Esophagus squamous epithelium (tissue), 5 donors: Measurements from ENCODE around the gene CNKSR3. TPM values are rescaled to one million over a fixed set of nuclear protein-coding genes. Genes with fewer than 3 reads are reported as not detected.

Experiments
- DNase-seq: peaks from one replicate; lab custom pipeline; 2025; lab: John Stamatoyannopoulos, UW
- H3K27ac ChIP-seq, 4 donors: fragments of 200-600 bp; sonication (generic); one replicate each; pipeline ENCODE4 v1.5.1; 2016 to 2019; ENCODE audit warnings: mild to moderate bottlenecking in 1 of 4
- H3K27me3 ChIP-seq, 4 donors: fragments of 200-600 bp; sonication (generic); 1 replicate in 3 of 4; 2 replicates in 1 of 4; pipeline versions ENCODE4 v1.5.1 to v1.6.0; 2017 to 2021; ENCODE audit warnings: antibody characterized with exemption in 1 of 4
- H3K36me3 ChIP-seq, 3 donors: fragments of 200-600 bp; sonication (generic); one replicate each; pipeline ENCODE4 v1.5.1; 2016 to 2019
- H3K4me1 ChIP-seq, 3 donors: fragments of 200-600 bp; sonication (generic); one replicate each; pipeline ENCODE4 v1.5.1; 2017 to 2019
- H3K4me3 ChIP-seq, 4 donors: fragments of 200-600 bp; sonication (generic); 1 replicate in 3 of 4; 2 replicates in 1 of 4; pipeline ENCODE4 v1.5.1; 2016 to 2019; ENCODE audit warnings: mild to moderate bottlenecking in 2 of 4, moderate library complexity in 1 of 4
- H3K9me3 ChIP-seq, 3 donors: fragments of 200-600 bp; sonication (generic); one replicate each; pipeline ENCODE4 v1.5.1; 2016 to 2019
- POLR2A ChIP-seq, 4 donors: fragments of 450-650 bp; IDR thresholded peaks; one replicate each; pipeline ENCODE4 v1.6.1; 2017; ENCODE audit warnings: antibody characterized with exemption in 4 of 4, mild to moderate bottlenecking in 4 of 4, moderate library complexity in 3 of 4
- WGBS, 2 donors: methylation state at CpG; one replicate each; pipeline ENCODE4 v1.1.5; 2018; 5-methylcytosine and 5-hydroxymethylcytosine counted together
- intact Hi-C: fragments of 100-400 bp; cut with DNase I; formaldehyde crosslinking; loops from one replicate; pipeline ENCODE4 v1.15.0; 2022
- total RNA-seq, 4 donors: library from RNA; depleted of rRNA; stranded (reverse); fragments of >200 nt; gene quantifications; one replicate each; pipeline ENCODE4 v1.1.0, GENCODE V29; 2016
- TF ChIP-seq, protein P1 (sequence below), 6 experiments: fragments of 450-650 bp in 4 of 6; fragments of 200-600 bp in 2 of 6; sonication (generic) in 2 of 6; IDR thresholded peaks; one replicate each; pipeline ENCODE4 v1.5.1; 2016 to 2019; ENCODE audit warnings: antibody characterized with exemption in 6 of 6, mild to moderate bottlenecking in 4 of 6, moderate library complexity in 4 of 6
- donor health status: DM: yes; HTN: yes; CAD: no.

Gene CNKSR3
- total RNA-seq, 4 donors from 2014 or later: 10.2 to 18.8 (median 13.8) TPM

GRCh38 chr6:154358019-154358545, 152.4 kb downstream of the CNKSR3 start:
- Histone ChIP-seq H3K36me3 (no peaks in the 10 kb centered on the region), H3K27me3 (no peaks in the 10 kb centered on the region), H3K4me3 (no peak overlapping the region), H3K27ac (no peak overlapping the region), H3K9me3 (no peaks in the 10 kb centered on the region), H3K4me1 (peaks cover 0 to 3% (median 0%) of the 10 kb centered on the region in 3 donors)
- intact Hi-C loops: no loop called here
- WGBS, 2 donors: 71 to 81% methylated on average over 5 of the region's 5 CpGs
- TF ChIP-seq POLR2A (IDR thresholded peaks at IDR 0.05): no peak
- TF ChIP-seq, protein P1, sequence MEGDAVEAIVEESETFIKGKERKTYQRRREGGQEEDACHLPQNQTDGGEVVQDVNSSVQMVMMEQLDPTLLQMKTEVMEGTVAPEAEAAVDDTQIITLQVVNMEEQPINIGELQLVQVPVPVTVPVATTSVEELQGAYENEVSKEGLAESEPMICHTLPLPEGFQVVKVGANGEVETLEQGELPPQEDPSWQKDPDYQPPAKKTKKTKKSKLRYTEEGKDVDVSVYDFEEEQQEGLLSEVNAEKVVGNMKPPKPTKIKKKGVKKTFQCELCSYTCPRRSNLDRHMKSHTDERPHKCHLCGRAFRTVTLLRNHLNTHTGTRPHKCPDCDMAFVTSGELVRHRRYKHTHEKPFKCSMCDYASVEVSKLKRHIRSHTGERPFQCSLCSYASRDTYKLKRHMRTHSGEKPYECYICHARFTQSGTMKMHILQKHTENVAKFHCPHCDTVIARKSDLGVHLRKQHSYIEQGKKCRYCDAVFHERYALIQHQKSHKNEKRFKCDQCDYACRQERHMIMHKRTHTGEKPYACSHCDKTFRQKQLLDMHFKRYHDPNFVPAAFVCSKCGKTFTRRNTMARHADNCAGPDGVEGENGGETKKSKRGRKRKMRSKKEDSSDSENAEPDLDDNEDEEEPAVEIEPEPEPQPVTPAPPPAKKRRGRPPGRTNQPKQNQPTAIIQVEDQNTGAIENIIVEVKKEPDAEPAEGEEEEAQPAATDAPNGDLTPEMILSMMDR (IDR thresholded peaks at IDR 0.05): no peak
- no peak for DNase-seq

- Histone ChIP-seq H3K9me3 (no peaks in the 10 kb centered on the region), H3K27ac (peak within 1 kb of the TSS in 1 of 4 donors; percentile 34), H3K27me3 (no peaks in the 10 kb centered on the region), H3K36me3 (no peaks in the 10 kb centered on the region), H3K4me1 (peaks cover 0 to 3% (median 0%) of the 10 kb centered on the region in 3 donors), H3K4me3 (no peak within 1 kb of the TSS)
- DNase-seq: no peak
- intact Hi-C loops: no loop called here
- WGBS, 2 donors: 69 to 72% methylated on average over 3 of the region's 3 CpGs
- TF ChIP-seq, protein P1 (IDR thresholded peaks at IDR 0.05): no peak
- no peak for TF ChIP-seq POLR2A (IDR thresholded peaks at IDR 0.05)
Measured at GRCh38 chr6:154356690-154357089, 153.8 kb downstream of the CNKSR3 start, which contains the start of gene IPCEF1. IPCEF1 (minus strand) TSS chr6:154356803; CDS start chr6:154265947, 90,856 bp downstream.

DNA sequence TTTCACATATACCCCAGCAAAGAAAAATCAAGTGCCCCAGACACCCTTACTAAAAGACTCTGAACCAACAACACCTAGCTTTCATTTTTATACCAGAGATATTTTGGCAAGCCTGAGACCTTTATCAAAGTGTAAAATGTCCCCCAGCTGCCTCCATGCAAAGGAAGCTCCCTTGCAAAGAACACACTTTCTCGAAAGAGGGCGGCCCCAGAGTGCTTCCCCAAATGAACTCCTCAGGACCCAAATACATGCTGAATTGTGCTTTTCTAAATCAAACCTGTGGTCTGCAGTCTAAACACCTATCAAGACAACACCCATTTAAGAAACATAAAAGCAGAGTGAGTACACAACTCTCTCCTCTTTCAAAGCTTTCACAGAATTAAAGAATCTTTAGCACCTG, 154.4 kb downstream of the CNKSR3 start:
- 73 to 85% methylated on average over 2 of the region's 2 CpGs for WGBS, 2 donors
- no peak overlapping the region for H3K4me3 ChIP-seq
- H3K9me3 ChIP-seq: no peaks in the 10 kb centered on the region
- no peak for DNase-seq
- peaks cover 0 to 3% (median 0%) of the 10 kb centered on the region in 3 donors for H3K4me1 ChIP-seq
- H3K36me3 ChIP-seq: no peaks in the 10 kb centered on the region
- intact Hi-C loops: no loop called here
- TF ChIP-seq POLR2A (IDR thresholded peaks at IDR 0.05): no peak
- TF ChIP-seq, protein P1 (IDR thresholded peaks at IDR 0.05): no peak
- peak overlapping the region in 1 of 4 donors; percentile 34 for H3K27ac ChIP-seq
- no peaks in the 10 kb centered on the region for H3K27me3 ChIP-seq

- TF ChIP-seq, protein P1 (IDR thresholded peaks at IDR 0.05): no peak
- no peak for TF ChIP-seq POLR2A (IDR thresholded peaks at IDR 0.05)
- no peaks in the 10 kb centered on the region for H3K9me3 ChIP-seq
- peaks cover 0 to 3% (median 0%) of the 10 kb centered on the region in 3 donors for H3K4me1 ChIP-seq
- DNase-seq: no peak
- intact Hi-C loops: no loop called here
- H3K36me3 ChIP-seq: no peaks in the 10 kb centered on the region
- WGBS, 2 donors: 84 to 86% methylated on average over 8 of the region's 8 CpGs
- H3K27me3 ChIP-seq: no peaks in the 10 kb centered on the region
- no peak overlapping the region for H3K27ac ChIP-seq
- no peak overlapping the region for H3K4me3 ChIP-seq
Measured at GRCh38 chr6:154354265-154354777, 156.2 kb downstream of the CNKSR3 start.

DNA sequence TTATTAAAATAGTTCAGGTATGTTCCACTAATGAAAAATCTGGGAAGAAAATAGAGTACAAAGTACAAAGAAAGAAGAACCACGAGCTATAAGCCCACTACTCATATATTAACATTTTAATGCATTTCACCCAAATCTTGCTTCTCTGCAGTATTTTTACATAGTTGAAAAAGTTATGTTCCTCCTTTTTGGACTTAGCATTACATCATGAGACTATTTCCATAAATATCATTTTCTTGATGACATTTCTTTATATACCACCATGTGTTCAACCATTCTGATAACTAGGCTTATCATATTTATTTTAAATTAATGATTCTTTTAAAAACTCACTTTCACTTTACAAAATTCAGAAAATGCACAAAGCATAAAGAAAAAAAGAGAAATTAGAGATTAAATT, 156.9 kb downstream of the CNKSR3 start:
- intact Hi-C loops: no loop called here
- H3K9me3 ChIP-seq: no peaks in the 10 kb centered on the region
- 59 to 70% methylated on average over 1 of the region's 1 CpG for WGBS, 2 donors
- H3K36me3 ChIP-seq: no peaks in the 10 kb centered on the region
- no peak overlapping the region for H3K27ac ChIP-seq
- TF ChIP-seq, protein P1 (IDR thresholded peaks at IDR 0.05): no peak
- no peak for TF ChIP-seq POLR2A (IDR thresholded peaks at IDR 0.05)
- no peak overlapping the region for H3K4me3 ChIP-seq
- no peak for DNase-seq
- H3K27me3 ChIP-seq: no peaks in the 10 kb centered on the region
- no peaks in the 10 kb centered on the region for H3K4me1 ChIP-seq
